ENCODE results near the gene CIC. TPM values are rescaled to one million over a fixed set of nuclear protein-coding genes. Genes with fewer than 3 reads are reported as not detected.

The CIC gene
- total RNA-seq, 1 donor from 2014 or later, result 15.4 TPM

DNA sequence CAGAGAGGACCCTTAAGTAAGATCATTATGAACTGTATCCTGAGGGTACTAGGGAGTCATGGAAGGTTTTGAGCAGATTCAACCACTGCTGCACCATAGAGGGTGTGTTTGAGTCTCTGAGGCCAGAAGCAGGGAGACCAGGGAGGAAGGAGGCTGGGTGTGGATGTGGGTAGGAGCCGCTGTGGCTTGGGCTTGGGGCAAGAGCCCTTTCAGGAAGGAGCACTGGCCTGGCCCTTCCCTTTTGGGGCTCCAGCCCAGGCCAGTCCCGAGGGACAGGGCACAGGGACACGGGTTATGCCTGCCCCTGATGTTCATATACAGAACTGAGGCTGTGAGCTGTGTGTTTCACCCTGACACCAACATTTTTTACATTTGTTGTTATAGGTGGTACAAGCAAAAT is 7.2 kb downstream of the CIC start:
- DNase-seq (ENCODE audit: low read depth, low spot score), result no peak

DNA sequence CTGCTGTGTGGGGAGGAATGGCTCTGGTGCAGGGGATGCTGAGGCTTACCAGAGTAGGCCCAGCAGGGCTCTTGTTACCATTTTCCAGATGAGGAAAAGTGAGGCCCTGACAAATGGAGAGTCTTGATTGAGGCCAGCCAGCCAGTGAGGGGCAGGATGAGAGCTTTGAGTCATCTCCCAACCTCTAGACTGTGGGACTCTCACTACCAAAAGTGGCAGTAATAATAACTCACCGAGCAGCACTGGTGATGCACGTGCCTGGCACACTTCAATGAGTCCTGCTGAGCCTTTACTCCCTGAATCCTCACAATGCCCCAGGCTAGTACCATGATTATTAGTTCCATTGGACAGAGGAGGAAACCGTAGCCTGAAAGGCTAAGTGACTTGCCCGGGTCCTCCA is 7.8 kb downstream of the CIC start:
- no peak for DNase-seq (ENCODE audit: low read depth, low spot score)

DNA sequence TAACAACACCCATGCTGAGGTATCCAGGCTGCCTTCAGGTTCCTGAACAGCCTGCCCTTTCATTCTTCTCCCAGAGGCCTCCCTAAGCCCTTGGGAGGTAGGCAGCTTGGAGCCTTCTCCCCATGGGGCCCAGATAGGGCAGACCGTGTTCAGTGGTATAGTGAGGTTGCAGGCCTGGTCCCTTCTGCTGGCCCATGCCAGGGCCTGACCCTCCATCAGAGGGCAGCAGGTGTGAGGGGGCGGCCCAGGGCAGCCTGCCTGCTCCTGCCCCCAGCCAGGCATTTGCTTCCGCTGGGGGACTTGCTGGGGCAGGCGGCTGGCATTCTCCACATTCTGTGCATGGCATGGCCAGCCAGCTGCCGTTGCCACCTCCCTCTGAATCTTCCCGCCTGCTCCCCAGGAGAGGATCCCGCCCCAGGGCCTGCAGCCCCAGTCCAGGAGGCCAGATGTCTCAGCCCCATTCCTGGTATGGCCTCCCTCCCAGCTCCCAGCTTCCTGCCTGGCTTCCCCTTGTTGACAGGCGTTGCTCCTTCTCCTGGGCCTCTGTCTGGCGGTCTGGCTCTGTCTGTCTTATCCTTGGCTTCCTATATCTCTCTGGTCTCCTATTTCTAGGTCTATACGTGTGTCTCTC is 8.9 kb downstream of the CIC start:
- DNase-seq (ENCODE audit: low read depth, low spot score), result no peak

DNA sequence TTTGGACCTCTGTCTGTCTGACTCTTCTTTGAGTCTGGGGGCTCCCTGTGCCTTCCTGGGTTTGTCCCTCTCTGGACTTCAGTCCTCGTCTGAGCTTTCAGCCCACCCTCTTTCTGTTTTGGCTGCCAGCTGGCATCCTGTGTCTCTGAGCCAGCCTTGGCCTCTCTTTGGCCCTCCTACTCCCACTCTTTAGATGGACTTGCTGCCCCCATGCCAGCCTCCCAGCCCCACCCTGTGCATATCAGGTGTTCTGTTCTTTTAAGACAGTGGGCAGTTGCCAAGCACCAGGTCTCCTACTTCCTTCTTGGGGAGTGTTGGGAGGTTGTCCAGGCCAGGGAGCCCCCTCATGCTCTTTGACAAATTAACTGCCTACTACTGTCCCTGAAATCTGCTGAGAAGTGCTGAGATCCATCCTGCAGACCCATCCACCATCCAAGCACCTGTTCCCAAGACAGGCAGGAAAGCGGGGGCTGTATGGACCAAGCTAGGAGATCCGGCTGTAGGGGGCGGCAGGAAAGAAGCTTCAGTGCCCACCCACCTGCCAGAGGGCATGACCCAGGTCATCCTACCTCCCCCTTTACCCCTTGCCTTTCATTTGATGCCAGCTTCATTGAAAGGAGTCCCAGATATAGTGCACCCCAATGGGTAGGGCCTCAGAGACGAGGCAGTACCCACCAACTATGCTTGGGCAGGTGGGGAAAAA is 9.6 kb downstream of the CIC start:
- DNase-seq (ENCODE audit: low read depth, low spot score), result no peak

DNA sequence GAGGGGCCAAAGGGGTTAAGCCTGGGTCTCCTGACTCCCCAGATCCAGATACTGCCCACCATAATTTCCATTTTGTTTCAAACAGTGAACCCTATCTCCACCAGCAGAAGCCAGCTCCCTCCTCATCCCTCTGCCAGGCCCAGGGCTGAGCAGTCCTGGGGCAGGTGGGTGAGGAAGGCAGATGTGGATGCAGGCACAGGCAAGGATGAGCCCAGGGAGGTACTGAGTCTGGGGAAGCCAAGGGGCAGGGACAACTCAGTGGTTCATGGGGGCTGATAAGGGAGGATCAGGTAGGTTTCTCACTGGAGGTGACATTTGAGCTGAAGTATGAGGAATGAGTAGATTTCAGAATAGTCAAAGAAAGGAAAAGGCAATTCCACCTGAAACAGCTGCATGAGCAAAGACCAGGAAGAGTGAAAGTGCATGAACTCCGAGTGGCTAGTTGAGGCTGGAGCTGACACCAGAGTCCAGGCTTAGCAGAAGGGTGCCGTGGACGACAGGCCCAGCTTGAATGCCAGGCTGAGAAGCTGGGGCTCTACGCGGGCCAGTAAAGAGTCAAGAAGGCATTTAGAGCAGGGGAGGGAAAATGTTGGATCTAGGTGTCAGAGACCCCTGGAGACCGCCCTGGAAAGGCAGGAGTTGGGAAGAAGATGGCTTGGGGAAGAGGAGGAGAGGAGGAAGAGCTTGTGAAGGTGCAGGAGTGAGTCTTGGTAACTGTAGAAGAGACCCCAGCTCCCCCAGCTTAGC is 10.3 kb downstream of the CIC start:
- no peak for DNase-seq (ENCODE audit: low read depth, low spot score)

DNA sequence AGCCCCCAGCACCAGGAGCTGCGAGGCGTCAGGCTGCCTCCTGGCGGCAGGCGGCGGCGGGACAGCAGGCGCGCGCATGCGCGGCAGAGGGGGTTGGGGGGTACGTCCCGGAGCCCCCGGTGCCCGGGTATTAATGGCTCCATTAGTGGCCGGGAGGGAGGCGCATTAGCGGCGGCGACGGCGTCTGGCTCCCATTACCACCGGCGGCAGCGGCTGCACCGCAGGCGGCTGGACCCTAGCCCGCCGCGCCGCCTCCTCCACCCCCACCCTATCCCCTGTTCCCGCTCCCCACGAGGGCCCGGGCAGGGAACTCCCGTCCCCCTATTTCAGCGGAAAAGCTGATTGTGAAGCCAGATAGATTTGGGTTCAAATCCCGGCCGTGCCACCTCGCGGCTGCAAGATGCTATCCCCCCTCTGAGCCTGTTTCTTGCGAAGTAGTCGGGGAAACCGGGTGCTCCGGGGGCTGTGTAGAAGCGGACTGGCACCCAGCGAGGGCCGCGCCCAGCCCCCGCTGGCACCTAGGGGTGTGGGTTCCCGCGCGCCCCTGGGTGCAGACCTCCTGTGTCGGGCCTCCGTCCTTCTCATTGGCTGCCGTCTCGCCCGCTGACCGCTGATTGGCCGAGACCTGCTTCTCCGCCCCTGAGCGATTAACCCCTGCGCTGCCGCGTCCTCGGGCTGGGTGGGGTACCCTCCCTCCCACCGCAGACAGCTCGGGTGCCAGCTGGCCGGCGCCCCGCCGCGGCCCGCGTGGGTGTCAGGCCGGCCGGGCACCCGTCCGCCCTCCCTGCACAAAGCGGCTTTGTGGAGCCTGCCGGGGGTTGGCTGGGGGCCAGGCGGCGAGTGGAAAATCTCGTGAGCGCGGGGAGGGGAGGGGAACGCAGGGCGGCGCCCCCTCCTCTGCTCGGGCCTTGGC is 11.1 kb downstream of the CIC start:
- DNase-seq (ENCODE audit: low read depth, low spot score), result no peak

DNA sequence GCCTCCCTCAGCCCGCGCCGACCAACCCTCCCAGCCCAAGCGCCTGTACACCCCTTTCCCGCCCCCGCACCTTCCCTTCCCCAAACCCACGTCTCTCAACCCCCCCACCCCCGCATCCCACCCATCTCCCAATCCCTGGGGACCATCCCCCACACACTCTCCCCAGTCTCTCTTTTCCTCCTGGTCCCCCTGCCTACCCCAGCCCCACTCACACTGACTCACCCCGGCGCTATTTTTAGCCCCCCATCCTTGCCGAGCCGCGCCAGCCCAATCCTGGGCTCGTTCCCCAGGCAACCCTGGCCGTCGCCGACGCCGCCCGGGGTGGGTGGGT is 11.7 kb downstream of the CIC start:
- DNase-seq (ENCODE audit: low read depth, low spot score), result no peak

DNA sequence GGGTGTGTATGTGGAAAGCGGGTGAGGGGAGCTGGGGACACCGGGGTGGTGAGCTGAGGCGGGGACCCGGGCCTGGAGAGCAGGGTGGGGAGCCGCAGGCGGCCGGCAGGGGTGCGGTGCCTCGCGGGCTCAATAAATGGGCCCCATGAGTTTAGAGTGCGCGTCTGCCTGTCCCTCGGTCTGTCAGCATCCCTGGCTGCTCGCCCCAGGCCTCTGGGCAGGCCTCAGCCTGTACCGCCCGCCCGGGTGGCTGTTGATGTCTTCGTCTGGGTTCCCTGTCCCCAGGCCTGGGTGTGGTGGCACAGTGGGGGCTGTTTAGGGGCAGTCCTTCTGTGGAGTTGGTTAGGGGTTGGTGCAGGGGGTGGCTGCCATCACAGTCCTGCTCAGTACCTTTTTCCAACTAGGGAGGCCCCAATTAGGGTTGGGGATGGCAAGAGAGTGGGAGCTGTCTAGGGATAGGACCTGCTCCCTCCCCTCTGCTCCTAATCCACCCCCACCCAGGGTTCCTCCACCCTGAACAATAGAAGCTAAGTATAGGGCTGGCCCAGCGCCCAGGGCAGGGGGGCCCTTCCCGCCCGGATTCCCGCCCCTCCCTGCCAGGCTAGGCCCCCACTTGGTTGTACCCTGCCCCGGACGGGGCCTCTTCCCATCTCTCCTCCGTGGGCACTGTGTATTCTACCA is 12.2 kb downstream of the CIC start:
- DNase-seq (ENCODE audit: low read depth, low spot score), result no peak

DNA sequence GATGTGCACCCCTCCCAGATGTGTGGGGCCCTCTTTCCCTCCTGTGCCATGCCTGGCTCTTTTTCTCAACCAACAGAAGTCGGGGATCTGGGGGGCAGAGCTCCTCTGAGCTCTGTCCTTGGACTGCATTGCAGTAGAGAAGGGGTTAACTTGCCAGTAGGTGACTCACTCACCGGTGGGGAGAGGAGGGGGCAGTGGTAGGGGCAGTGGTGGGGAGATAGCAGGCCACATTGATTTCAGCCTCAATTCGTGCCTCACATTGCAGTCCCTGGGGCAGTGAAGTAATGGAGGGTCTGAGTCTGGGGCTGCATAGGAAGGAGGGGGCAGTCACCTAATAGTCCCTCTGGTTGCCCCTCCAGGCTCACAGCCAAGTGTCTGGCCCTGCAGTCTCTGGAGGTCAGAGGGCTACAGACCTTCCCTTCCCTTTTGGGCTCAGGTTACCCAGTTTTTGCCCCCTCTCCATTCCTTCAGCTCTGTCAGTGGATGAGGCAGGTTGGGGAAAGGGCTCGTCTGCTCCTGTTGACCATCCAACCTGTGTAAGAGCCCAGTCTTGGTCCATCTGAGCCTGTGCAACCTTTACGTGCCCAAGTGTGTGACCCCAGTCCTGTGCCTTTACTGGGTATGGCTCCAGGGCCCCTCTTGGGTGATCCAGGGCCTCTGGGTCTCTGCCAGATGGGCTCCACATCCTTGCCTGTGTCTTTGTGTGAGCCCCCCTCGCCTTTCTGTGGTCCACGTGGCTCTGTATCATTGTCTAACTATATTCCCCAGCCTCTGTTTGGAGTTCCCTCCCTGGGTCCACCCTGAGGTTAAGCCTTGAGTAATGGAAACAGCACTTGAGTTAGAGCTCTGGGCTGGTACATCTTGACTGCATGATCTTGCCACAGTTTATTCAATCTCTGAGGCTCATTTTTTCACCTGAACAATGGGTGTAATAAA is 13.0 kb downstream of the CIC start:
- no peak for DNase-seq (ENCODE audit: low read depth, low spot score)

DNA sequence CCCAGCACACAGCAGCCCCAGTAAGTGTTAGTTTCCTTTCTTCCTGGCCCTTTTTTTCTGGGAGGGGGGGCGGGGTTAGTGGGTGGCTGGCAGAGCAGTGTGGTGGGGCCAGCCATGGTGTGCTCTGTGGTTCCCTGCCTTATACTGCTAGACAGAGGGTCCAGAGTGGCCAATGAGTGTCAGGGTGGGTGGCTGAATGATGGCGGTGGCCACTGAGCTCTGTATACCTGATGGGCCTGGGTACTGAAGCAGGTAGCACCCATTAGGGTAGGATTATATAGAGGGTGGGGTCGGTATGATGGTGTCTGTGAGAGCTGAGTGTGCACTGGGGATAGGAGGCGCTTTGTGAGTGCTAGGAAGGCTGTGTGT is 13.8 kb downstream of the CIC start:
- no peak for DNase-seq (ENCODE audit: low read depth, low spot score)

DNA sequence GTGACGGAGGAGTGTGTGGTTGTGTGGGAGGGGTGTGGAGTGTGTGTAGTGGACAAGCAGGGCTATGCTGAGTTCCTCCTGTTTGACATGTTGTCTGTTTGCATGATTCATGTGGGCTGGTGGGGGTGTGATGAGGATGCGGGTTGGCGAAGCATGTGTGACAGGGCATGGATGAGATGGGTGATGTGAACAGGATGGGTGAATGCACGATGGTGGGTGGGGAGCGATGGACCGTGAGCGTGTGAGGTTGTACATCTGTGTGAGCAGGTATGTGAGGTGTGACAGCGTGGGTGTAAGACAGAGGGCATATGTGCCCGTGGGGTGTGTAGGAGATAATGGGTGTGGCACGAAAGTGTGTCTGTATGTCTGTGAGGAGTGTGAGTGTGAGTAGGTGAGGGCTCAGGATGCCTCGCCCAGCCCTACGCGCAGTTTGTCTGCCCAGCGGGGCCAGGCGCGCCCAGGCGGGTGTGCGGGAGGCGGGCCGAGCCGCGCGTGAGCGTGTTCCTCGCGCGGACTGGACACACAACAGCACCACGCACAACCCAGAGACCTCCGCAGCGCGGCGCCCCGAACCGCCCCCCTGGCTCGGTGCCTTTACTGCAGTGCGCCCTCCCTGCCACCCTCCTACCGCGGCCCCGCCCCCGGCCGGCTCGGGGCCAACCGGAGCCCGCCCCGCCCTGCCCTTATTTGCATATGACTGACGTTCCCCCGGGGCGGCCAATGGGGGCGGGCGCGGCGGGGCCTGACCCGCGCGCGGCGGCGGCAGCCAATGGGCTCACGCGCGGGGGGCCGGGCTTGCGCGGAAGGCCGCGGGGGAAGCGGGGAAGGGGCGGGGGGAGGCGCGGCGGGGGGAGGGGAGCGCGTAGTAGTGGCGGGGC is 14.4 kb downstream of the CIC start:
- DNase-seq (ENCODE audit: low read depth, low spot score), result peak; percentile 69

DNA sequence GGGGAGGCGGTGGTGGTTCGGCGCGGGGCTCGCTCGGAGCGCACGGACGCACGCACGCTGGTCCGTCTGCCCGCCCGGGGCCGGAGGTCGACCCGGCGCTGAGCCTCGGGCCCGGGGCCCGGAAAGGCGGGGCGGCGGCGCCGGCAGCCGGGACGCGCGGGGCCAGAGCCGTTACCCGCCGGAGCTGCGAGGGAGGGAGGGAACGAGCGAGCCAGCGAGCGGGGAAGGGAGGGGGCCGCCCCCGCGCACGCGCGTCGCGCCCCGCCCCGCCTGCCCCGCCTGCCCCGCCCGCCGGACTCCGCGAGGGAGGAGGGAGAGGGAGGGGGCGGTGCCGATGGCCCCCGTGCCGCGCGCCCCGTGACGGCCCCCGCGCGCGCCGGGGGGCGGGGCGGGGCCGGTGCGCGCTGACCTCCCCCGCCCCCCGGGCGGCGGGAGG is 15.0 kb downstream of the CIC start:
- no peak for DNase-seq (ENCODE audit: low read depth, low spot score)

DNA sequence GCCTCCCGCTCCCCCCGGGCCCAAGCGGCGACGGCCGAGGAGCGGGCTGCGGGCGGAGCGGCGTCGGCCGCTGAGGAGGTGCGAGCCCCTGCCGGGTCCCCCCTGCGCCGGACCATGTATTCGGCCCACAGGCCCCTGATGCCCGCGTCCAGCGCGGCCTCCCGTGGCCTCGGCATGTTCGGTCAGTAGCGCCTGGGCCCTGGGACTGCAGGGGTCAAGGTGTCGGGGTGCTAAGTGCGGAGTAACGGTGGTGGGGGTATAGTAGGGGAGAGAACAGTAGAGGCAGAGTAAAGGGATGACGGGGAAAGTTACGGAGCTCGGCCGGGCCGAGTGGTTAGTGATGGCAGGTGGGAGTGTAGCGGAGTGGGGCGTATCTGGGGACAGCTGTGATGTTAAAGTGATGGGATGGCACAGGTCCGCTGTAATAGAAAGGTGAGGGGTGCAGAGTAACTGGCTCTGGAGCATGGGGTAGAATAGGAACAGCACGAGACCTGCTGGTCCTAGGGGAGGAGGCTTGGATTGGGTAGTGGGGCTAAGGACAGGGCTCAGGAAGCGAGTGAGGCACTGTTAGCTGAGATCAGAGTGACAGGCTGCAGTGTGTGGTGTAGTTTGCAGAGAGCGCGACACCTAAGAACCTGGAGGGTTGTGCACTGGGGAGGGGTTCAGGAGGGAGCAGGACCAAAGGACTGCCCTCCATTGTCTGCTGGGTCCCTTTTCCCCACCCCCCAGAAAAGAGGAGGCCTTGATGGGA is 15.7 kb downstream of the CIC start:
- DNase-seq (ENCODE audit: low read depth, low spot score), result no peak

DNA sequence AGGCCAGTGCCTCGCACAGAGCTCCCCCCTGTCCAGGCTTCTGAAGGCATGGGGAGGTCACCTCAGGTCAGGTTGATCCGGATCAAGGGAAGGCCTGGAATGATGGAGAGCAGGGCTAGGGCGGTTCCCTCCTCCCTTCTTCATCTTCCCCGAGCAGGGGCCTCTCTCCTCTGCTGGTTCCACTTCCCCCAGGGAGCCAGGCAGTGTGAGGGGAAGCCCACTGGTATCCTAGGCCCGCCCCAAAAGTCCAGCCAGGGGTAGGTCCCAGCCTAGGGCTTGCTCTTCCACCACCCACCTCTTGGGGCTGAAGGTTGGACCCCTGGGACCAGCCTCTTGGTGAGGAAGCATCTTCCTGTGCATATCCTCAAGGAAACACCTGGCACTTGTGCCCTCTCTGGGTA is 16.5 kb downstream of the CIC start:
- DNase-seq (ENCODE audit: low read depth, low spot score), result no peak

DNA sequence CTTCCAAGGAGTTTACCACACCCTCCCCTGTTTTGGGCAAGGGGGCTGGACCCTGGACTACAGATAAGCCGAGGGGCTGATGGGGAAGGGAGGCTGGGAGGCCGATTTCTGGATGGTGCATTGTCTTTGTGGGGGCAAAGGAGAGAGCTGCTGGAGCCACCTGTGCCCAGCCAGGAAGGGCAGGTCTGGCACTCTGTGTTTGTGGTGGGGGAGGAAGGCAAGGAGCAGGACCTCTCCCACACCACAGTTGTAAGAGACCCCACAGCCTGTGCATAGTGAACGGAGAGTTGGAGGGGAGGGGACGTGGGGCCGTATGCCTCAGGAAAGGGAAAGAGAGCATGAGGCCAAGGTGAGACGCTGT is 16.9 kb downstream of the CIC start:
- no peak for DNase-seq (ENCODE audit: low read depth, low spot score)

DNA sequence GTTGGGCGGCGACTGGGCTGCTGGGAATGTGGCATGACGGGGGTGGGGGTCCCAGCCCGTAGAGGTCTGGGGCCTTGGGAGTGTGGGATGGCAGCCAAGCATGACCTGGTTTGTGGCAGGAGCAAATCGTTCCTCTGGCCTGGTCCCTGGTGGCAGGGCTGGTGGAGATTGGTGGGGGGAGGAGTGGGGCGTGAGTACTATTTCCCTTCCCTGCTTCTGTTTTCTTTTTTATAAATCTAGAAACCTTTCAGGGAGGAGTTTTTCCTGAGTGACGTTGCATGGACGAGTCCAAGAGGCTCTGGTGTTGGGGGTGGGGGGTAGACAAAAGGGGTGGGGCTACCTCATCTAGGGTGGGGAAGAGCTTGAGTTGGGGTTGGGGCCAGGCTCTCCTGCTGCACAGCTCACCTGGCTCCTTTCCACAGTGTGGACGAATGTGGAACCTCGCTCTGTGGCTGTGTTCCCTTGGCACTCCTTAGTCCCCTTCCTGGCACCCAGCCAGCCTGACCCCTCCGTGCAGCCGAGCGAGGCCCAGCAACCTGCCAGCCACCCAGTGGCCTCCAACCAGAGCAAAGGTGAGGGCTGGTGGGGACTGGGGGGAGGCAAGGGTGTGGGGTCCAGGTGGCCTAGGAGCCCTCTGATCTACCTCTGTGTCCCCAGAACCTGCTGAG is 17.4 kb downstream of the CIC start:
- no peak for DNase-seq (ENCODE audit: low read depth, low spot score)

DNA sequence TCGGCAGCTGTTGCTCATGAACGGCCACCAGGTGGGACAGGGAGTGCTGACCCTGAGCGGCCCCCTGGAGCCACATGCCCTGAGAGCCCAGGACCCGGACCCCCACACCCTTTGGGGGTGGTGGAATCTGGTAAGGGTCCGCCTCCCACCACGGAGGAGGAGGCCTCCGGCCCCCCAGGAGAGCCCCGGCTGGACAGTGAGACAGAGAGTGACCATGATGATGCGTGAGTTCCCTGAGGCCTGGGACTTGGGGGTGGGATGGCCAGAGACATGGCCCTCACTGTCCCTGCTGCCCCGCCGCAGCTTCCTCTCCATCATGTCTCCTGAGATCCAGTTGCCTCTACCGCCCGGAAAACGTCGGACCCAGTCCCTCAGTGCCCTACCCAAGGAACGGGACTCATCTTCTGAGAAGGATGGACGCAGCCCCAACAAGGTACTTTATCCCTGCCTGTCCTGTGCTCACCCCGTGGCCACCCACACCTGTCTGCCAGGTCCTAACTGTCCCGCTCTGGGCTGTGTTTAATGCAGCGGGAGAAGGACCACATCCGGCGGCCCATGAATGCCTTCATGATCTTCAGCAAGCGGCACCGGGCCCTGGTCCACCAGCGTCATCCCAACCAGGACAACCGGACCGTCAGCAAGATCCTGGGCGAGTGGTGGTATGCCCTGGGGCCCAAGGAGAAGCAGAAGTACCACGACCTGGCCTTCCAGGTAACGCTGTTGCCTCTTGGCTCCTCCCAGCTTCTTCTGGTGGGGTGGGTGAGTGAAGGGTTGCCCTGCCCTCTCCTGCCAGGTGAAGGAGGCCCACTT is 18.2 kb downstream of the CIC start:
- DNase-seq (ENCODE audit: low read depth, low spot score), result no peak
